Liver (tissue), 9 donors: Measurements from ENCODE around the gene HBG2. TPM values are rescaled to one million over a fixed set of nuclear protein-coding genes. Genes with fewer than 3 reads are reported as not detected.

Experiments used
- DNase-seq: peaks from one replicate; pipeline ENCODE4 v3.0.0-alpha.2; 2017; ENCODE audit warnings: low spot score
- H3K27ac ChIP-seq, 2 donors: one replicate each; pipeline ENCODE4 v1.7.0; 2013; ENCODE audit warnings: inconsistent platforms in 2 of 2, low read length in 2 of 2, control low read depth in 1 of 2, low read depth in 1 of 2, mild to moderate bottlenecking in 1 of 2
- H3K27me3 ChIP-seq, 4 donors: one replicate each; pipeline versions ENCODE4 v1.6.1 to v1.7.0; 2013; ENCODE audit warnings: low read length in 3 of 4, inconsistent platforms in 1 of 4, mild to moderate bottlenecking in 1 of 4, moderate library complexity in 1 of 4; ENCODE audit not compliant: control insufficient read depth in 4 of 4, insufficient read depth in 4 of 4
- H3K36me3 ChIP-seq, 4 donors: one replicate each; pipeline versions ENCODE4 v1.6.1 to v1.7.0; 2013; ENCODE audit warnings: low read length in 3 of 4, mild to moderate bottlenecking in 3 of 4, low read depth in 1 of 4, moderate library complexity in 1 of 4; ENCODE audit not compliant: control insufficient read depth in 4 of 4, insufficient read depth in 3 of 4
- H3K4me1 ChIP-seq, 4 donors: one replicate each; pipeline versions ENCODE4 v1.6.1 to v1.7.0; 2013; ENCODE audit warnings: low read length in 3 of 4, mild to moderate bottlenecking in 3 of 4, moderate library complexity in 1 of 4; ENCODE audit not compliant: control insufficient read depth in 4 of 4, insufficient read depth in 4 of 4
- H3K4me3 ChIP-seq, 3 donors: one replicate each; pipeline versions ENCODE4 v1.6.1 to v1.7.0; 2013; ENCODE audit warnings: low read length in 3 of 3, control low read depth in 1 of 3, low read depth in 1 of 3, mild to moderate bottlenecking in 1 of 3
- H3K9ac ChIP-seq, 2 donors: one replicate each; pipeline ENCODE4 v1.7.0; 2013; ENCODE audit warnings: low read length in 2 of 2, mild to moderate bottlenecking in 2 of 2, moderate library complexity in 2 of 2, control low read depth in 1 of 2, low read depth in 1 of 2
- H3K9me3 ChIP-seq, 4 donors: one replicate each; pipeline versions ENCODE4 v1.6.1 to v1.7.0; 2013; ENCODE audit warnings: low read length in 3 of 4; ENCODE audit not compliant: control insufficient read depth in 4 of 4
- ATF3 ChIP-seq: IDR thresholded peaks from 2 replicates; pipeline ENCODE4 v1.6.1; 2016; ENCODE audit warnings: antibody characterized with exemption
- EGR1 ChIP-seq, 2 donors: IDR thresholded peaks; 2 replicates each; pipeline ENCODE4 v1.6.1; 2016 to 2018; ENCODE audit warnings: antibody characterized with exemption in 2 of 2, low read depth in 2 of 2
- FOXA1 ChIP-seq: IDR thresholded peaks from 2 replicates; pipeline ENCODE4 v1.6.1; 2016; ENCODE audit warnings: antibody characterized with exemption
- FOXA2 ChIP-seq: IDR thresholded peaks from 2 replicates; pipeline ENCODE4 v1.6.1; 2016; ENCODE audit warnings: antibody characterized with exemption
- GABPA ChIP-seq, 2 donors: IDR thresholded peaks in 1 of 2; conservative IDR thresholded peaks in 1 of 2; 2 replicates each; pipeline ENCODE4 v1.6.1; 2016; ENCODE audit warnings: antibody characterized with exemption in 2 of 2, mild to moderate bottlenecking in 1 of 2, moderate library complexity in 1 of 2
- HNF4A ChIP-seq, 2 donors: conservative IDR thresholded peaks; 2 replicates each; pipeline ENCODE4 v1.6.1; 2016; ENCODE audit warnings: antibody characterized with exemption in 2 of 2, mild to moderate bottlenecking in 2 of 2
- JUND ChIP-seq, 2 donors: IDR thresholded peaks; 2 replicates each; pipeline ENCODE4 v1.6.1; 2016; ENCODE audit warnings: antibody characterized with exemption in 2 of 2
- MAX ChIP-seq: IDR thresholded peaks from 2 replicates; pipeline ENCODE4 v1.6.1; 2016; ENCODE audit warnings: antibody characterized with exemption
- NR2F2 ChIP-seq: IDR thresholded peaks from 2 replicates; pipeline ENCODE4 v1.6.1; 2016; ENCODE audit warnings: antibody characterized with exemption
- RAD21 ChIP-seq, 2 donors: IDR thresholded peaks; 2 replicates each; pipeline ENCODE4 v1.6.1; 2016; ENCODE audit warnings: antibody characterized with exemption in 2 of 2, mild to moderate bottlenecking in 2 of 2
- RXRA ChIP-seq, 2 donors: IDR thresholded peaks; 2 replicates each; pipeline ENCODE4 v1.6.1; 2017 to 2018; ENCODE audit warnings: antibody characterized with exemption in 2 of 2, mild to moderate bottlenecking in 1 of 2
- SP1 ChIP-seq: IDR thresholded peaks from 2 replicates; pipeline ENCODE4 v1.6.1; 2018; ENCODE audit warnings: antibody characterized with exemption, mild to moderate bottlenecking
- TAF1 ChIP-seq: conservative IDR thresholded peaks from 2 replicates; pipeline ENCODE4 v1.6.1; 2016; ENCODE audit warnings: antibody characterized with exemption, mild to moderate bottlenecking
- YY1 ChIP-seq: IDR thresholded peaks from 2 replicates; pipeline ENCODE4 v1.6.1; 2016; ENCODE audit warnings: antibody characterized with exemption, mild to moderate bottlenecking
- WGBS: extraction: QIAGEN DNeasy Blood & Tissue Kit; methylation state at CpG from one replicate; pipeline ENCODE4 v1.1.7; 2013; 5-methylcytosine and 5-hydroxymethylcytosine counted together
- polyA plus RNA-seq, 2 donors: library from polyadenylated mRNA; stranded (reverse) in 1 of 2; unstranded in 1 of 2; fragments of 200-250 nt in 1 of 2; fragments of >200 nt in 1 of 2; fragmentation: Nextera tagmentation in 1 of 2; extraction: Ambion mirVana in 1 of 2; gene quantifications; one replicate each; pipeline versions ENCODE4 v1.2.1 to v1.2.3, GENCODE V29; 2013 to 2015
- total RNA-seq, 2 donors: library from RNA; depleted of rRNA; stranded (reverse); fragments of >200 nt; gene quantifications; one replicate each; pipeline ENCODE4 v1.2.3, GENCODE V29; 2014
- TF ChIP-seq, protein P1 (sequence below): IDR thresholded peaks from 2 replicates; pipeline ENCODE4 v1.6.1; 2016; ENCODE audit warnings: antibody characterized with exemption
- TF ChIP-seq, protein P2 (sequence below): IDR thresholded peaks from 2 replicates; pipeline ENCODE4 v1.6.1; 2016; ENCODE audit warnings: antibody characterized with exemption, mild to moderate bottlenecking
- donor health status: healthy.
- donor health status: healthy.
- donor health status: healthy.
- donor health status: healthy.
- donor health status: healthy.

HBG2 gene
- total and polyA plus RNA-seq, 4 donors = 0.71 to 55,632 TPM; not detected in 2

DNA sequence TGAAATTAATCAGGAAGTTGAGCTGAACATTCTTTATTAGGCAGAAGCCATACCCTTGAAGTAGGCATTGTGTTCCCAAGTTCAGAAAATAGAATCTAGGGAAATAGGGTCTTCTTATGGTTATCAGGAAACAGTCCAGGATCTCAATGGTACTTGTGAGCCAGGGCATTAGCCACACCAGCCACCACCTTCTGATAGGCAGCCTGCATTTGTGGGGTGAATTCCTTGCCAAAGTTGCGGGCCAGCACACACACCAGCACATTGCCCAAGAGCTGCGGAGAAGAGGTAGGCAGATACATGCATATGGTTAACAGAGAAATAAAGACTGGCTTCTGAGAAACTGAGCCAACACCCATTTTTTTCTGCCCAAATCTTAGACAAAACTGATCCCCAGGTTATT is 21.8 kb downstream of the HBG2 start (continued):
- TF ChIP-seq ATF3 (no peak), GABPA (IDR thresholded peaks at IDR 0.05 in 1 of 2, conservative IDR thresholded peaks at IDR 0.05 in 1 of 2) (no peak), JUND (IDR thresholded peaks at IDR 0.05) (no peak), MAX (no peak), SP1 (no peak), HNF4A (conservative IDR thresholded peaks at IDR 0.05) (no peak), NR2F2 (no peak), RAD21 (IDR thresholded peaks at IDR 0.05) (no peak), RXRA (IDR thresholded peaks at IDR 0.05) (no peak)

GRCh38 chr11:5232176-5232575 is 22.4 kb downstream of the HBG2 start:
- 55% methylated on average over 3 of the region's 3 CpGs for WGBS
- H3K36me3 ChIP-seq = no peaks in the 10 kb centered on the region
- DNase-seq = no peak
- no peak overlapping the region for H3K9ac ChIP-seq
- H3K4me3 ChIP-seq = no peak overlapping the region
- H3K4me1 ChIP-seq = no peaks in the 10 kb centered on the region
- H3K27me3 ChIP-seq = no peaks in the 10 kb centered on the region
- H3K9me3 ChIP-seq = no peaks in the 10 kb centered on the region
- no peak overlapping the region for H3K27ac ChIP-seq
- no peak for TF ChIP-seq RAD21 (IDR thresholded peaks at IDR 0.05)
- no peak for TF ChIP-seq NR2F2
- no peak for TF ChIP-seq TAF1
- TF ChIP-seq, protein P1, sequence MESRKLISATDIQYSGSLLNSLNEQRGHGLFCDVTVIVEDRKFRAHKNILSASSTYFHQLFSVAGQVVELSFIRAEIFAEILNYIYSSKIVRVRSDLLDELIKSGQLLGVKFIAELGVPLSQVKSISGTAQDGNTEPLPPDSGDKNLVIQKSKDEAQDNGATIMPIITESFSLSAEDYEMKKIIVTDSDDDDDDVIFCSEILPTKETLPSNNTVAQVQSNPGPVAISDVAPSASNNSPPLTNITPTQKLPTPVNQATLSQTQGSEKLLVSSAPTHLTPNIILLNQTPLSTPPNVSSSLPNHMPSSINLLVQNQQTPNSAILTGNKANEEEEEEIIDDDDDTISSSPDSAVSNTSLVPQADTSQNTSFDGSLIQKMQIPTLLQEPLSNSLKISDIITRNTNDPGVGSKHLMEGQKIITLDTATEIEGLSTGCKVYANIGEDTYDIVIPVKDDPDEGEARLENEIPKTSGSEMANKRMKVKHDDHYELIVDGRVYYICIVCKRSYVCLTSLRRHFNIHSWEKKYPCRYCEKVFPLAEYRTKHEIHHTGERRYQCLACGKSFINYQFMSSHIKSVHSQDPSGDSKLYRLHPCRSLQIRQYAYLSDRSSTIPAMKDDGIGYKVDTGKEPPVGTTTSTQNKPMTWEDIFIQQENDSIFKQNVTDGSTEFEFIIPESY = no peak
- TF ChIP-seq YY1 = no peak
- TF ChIP-seq, protein P2, sequence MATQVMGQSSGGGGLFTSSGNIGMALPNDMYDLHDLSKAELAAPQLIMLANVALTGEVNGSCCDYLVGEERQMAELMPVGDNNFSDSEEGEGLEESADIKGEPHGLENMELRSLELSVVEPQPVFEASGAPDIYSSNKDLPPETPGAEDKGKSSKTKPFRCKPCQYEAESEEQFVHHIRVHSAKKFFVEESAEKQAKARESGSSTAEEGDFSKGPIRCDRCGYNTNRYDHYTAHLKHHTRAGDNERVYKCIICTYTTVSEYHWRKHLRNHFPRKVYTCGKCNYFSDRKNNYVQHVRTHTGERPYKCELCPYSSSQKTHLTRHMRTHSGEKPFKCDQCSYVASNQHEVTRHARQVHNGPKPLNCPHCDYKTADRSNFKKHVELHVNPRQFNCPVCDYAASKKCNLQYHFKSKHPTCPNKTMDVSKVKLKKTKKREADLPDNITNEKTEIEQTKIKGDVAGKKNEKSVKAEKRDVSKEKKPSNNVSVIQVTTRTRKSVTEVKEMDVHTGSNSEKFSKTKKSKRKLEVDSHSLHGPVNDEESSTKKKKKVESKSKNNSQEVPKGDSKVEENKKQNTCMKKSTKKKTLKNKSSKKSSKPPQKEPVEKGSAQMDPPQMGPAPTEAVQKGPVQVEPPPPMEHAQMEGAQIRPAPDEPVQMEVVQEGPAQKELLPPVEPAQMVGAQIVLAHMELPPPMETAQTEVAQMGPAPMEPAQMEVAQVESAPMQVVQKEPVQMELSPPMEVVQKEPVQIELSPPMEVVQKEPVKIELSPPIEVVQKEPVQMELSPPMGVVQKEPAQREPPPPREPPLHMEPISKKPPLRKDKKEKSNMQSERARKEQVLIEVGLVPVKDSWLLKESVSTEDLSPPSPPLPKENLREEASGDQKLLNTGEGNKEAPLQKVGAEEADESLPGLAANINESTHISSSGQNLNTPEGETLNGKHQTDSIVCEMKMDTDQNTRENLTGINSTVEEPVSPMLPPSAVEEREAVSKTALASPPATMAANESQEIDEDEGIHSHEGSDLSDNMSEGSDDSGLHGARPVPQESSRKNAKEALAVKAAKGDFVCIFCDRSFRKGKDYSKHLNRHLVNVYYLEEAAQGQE = no peak
- no peak for TF ChIP-seq ATF3
- no peak for TF ChIP-seq FOXA1
- no peak for TF ChIP-seq FOXA2

DNA sequence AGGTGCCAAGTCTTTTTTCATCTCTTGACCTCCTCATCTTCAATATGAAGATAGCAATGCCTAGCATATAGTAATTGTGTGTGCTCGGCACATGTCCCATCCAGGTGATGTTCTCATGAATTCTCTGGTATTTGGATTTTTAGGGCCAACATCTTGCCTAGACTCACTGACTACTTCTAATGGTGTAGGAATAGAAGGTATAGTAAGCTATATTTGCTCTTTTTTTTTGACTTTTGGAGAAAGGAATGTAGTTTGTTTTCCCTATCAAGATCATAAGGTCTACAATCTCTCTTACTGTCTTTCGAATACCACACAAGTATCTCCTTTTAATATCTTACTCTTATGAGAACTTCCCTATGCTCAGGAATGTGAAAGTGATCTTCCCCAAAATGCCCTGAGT is 23.5 kb downstream of the HBG2 start:
- Histone ChIP-seq H3K9me3 (no peaks in the 10 kb centered on the region), H3K27me3 (no peaks in the 10 kb centered on the region), H3K36me3 (no peaks in the 10 kb centered on the region), H3K4me3 (no peak overlapping the region), H3K27ac (no peak overlapping the region), H3K9ac (no peak overlapping the region), H3K4me1 (no peaks in the 10 kb centered on the region)
- no peak for DNase-seq
- WGBS = 86% methylated on average over 2 of the region's 2 CpGs
- TF ChIP-seq FOXA1 = no peak
- no peak for TF ChIP-seq JUND (IDR thresholded peaks at IDR 0.05)
- no peak for TF ChIP-seq EGR1 (IDR thresholded peaks at IDR 0.05; ENCODE audit: low read depth in 2 of 2)
